K562 (cell line): Measurements from ENCODE around the gene SPTLC1. TPM values are rescaled to one million over a fixed set of nuclear protein-coding genes. Genes with fewer than 3 reads are reported as not detected.

ENCODE experiments used
- ATAC-seq: fragments of 200-7000 bp; cut with Tn5 transposase; 3 replicates; pipeline ENCODE4 v1.9.1; 2020; ENCODE audit warnings: moderate library complexity
- BruUV-seq: library from RNA; stranded (reverse); fragments of 400-500 nt; replicated peaks from 2 replicates; lab custom pipeline; 2021; lab: Mats Ljungman, UMichigan
- CTCF ChIA-PET: fragments of 300-600 bp; formaldehyde crosslinking; extraction: SDS; loops from one replicate; lab custom pipeline; 2021; ENCODE audit warnings: low intra/inter-chr PET ratio; lab: Yijun Ruan, JAX
- POLR2A ChIA-PET: fragments of 300-600, 350-650 bp; sonication (Branson Sonifier 250); formaldehyde crosslinking; extraction: SDS; loops from one replicate; lab custom pipeline; 2021; ENCODE audit warnings: antibody characterized with exemption, inconsistent platforms; lab: Yijun Ruan, JAX
- DNase-seq, 4 experiments: peaks; one replicate each; pipeline versions ENCODE4 v3.0.0 to v3.0.0-alpha.2; 2011 to 2018; ENCODE audit warnings: low spot score in 3 of 4, mixed read lengths in 3 of 4; ENCODE audit errors: extremely low read depth in 1 of 4
- FAIRE-seq: peaks from 2 replicates; lab custom pipeline; 2011; peaks lifted over from hg19 to GRCh38; lab: Jason Lieb, UNC
- H2AFZ ChIP-seq: 2 replicates; pipeline ENCODE4 v1.6.0; 2011; ENCODE audit warnings: low read depth, low read length, control low read depth, inconsistent platforms
- H3K27ac ChIP-seq: fragments of 200-600 bp; 3 replicates; pipeline ENCODE4 v1.8.0; 2011; ENCODE audit warnings: low read depth, mild to moderate bottlenecking, control low read depth, inconsistent platforms, low read length, moderate library complexity, mixed read lengths; ENCODE audit errors: extremely low read depth
- H3K27me3 ChIP-seq, 2 experiments: fragments of 300-600 bp in 1 of 2; 2 replicates in 1 of 2; 3 replicates in 1 of 2; pipeline versions ENCODE4 v1.6.0 to v1.8.0; 2011; ENCODE audit warnings: inconsistent platforms in 2 of 2, low read length in 2 of 2, mild to moderate bottlenecking in 1 of 2, mixed read lengths in 1 of 2, moderate library complexity in 1 of 2; ENCODE audit not compliant: control insufficient read depth in 2 of 2, insufficient read depth in 2 of 2
- H3K36me3 ChIP-seq: fragments of 300-600 bp; 3 replicates; pipeline ENCODE4 v1.8.0; 2011; ENCODE audit warnings: mild to moderate bottlenecking, low read length, inconsistent platforms; ENCODE audit not compliant: control insufficient read depth, insufficient read depth
- H3K4me1 ChIP-seq, 2 experiments: fragments of 200-600 bp in 1 of 2; replicated peaks in 1 of 2; 2 replicates in 1 of 2; 3 replicates in 1 of 2; pipeline versions ENCODE4 v1.5.1 to v1.8.0; 2011; ENCODE audit warnings: inconsistent platforms in 2 of 2, low read length in 2 of 2, mild to moderate bottlenecking in 1 of 2, mixed read lengths in 1 of 2, moderate library complexity in 1 of 2; ENCODE audit not compliant: control insufficient read depth in 2 of 2, insufficient read depth in 2 of 2
- H3K4me2 ChIP-seq: 2 replicates; pipeline ENCODE4 v1.6.1; 2011; ENCODE audit warnings: low read length, control low read depth, inconsistent platforms, mixed read lengths; ENCODE audit not compliant: insufficient read depth
- H3K4me3 ChIP-seq: fragments of 200-600 bp; sonication (generic), shearing (Covaris generic); 2 replicates; pipeline ENCODE4 v1.5.1; 2016; ENCODE audit warnings: control low read depth, inconsistent platforms
- H3K79me2 ChIP-seq: fragments of 200-600 bp; 3 replicates; pipeline ENCODE4 v1.8.0; 2011; ENCODE audit warnings: low read length, inconsistent platforms; ENCODE audit not compliant: control insufficient read depth, insufficient read depth
- H3K9ac ChIP-seq, 2 experiments: 2 replicates each; pipeline versions ENCODE4 v1.6.0 to v1.6.1; 2011; ENCODE audit warnings: low read depth in 2 of 2, low read length in 2 of 2, control low read depth in 1 of 2, inconsistent platforms in 1 of 2, mild to moderate bottlenecking in 1 of 2, mixed read lengths in 1 of 2; ENCODE audit not compliant: insufficient read depth in 1 of 2
- H3K9me1 ChIP-seq: one replicate; pipeline ENCODE4 v1.6.0; 2011; ENCODE audit warnings: inconsistent platforms, mild to moderate bottlenecking, low read length, moderate library complexity; ENCODE audit not compliant: control insufficient read depth, insufficient read depth
- H3K9me3 ChIP-seq: replicated peaks from 2 replicates; pipeline ENCODE4 v1.5.1; 2011; ENCODE audit warnings: low read depth, low read length, inconsistent platforms; ENCODE audit not compliant: control insufficient read depth, insufficient read depth
- H4K20me1 ChIP-seq: replicated peaks from 2 replicates; pipeline ENCODE4 v1.6.1; 2011; ENCODE audit warnings: low read length, inconsistent platforms, mixed read lengths; ENCODE audit not compliant: control insufficient read depth, insufficient read depth
- E2F3 ChIP-seq: fragments of 250-450 bp; sonication (Bioruptor Pico); IDR thresholded peaks from 2 replicates; pipeline ENCODE4 v1.4.0; 2020; ENCODE audit warnings: mild to moderate bottlenecking
- GTF3C2 ChIP-seq: IDR thresholded peaks from 3 replicates; pipeline ENCODE4 v1.6.1; 2011; ENCODE audit warnings: borderline replicate concordance, mild to moderate bottlenecking, moderate library complexity; ENCODE audit not compliant: insufficient read length; ENCODE audit errors: extremely low read depth
- IRF9 ChIP-seq: fragments of 450-650 bp; IDR thresholded peaks from 2 replicates; pipeline ENCODE4 v1.6.1; 2016; ENCODE audit warnings: missing biosample characterization, missing genetic modification characterization
- KLF1 ChIP-seq: fragments of 450-650 bp; IDR thresholded peaks from 2 replicates; pipeline ENCODE4 v1.6.1; 2016; ENCODE audit warnings: missing genetic modification characterization, missing compliant biosample characterization
- RBM34 ChIP-seq: fragments of 200-400 bp; formaldehyde crosslinking; IDR thresholded peaks from 2 replicates; pipeline ENCODE4 v1.6.1; 2018; ENCODE audit warnings: low read length, borderline replicate concordance; ENCODE audit not compliant: insufficient read depth
- RFX7 ChIP-seq: fragments of 250-450 bp; sonication (Bioruptor Pico); IDR thresholded peaks from 2 replicates; pipeline ENCODE4 v1.5.1; 2021; ENCODE audit warnings: mild to moderate bottlenecking
- ZBTB49 ChIP-seq: sonication (generic); formaldehyde crosslinking; IDR thresholded peaks from 2 replicates; pipeline ENCODE4 v1.8.0; 2022; ENCODE audit warnings: missing genetic modification reagents, mild to moderate bottlenecking, borderline replicate concordance
- WGBS: fragments of 100-300 bp; shearing (Covaris generic); methylation state at CpG from one replicate; pipeline ENCODE4 v1.1.6; 2016; ENCODE audit warnings: low coverage, mixed read lengths; ENCODE audit not compliant: insufficient coverage; ENCODE audit errors: missing lambda C conversion rate; 5-methylcytosine and 5-hydroxymethylcytosine counted together
- in situ Hi-C: fragments of 300-500 bp; cut with MboI; formaldehyde crosslinking; loops from 4 replicates; pipeline ENCODE4 v1.15.0; 2018; ENCODE audit warnings: inconsistent platforms, mixed read lengths
- intact Hi-C: fragments of 100-400 bp; cut with micrococcal nuclease; formaldehyde crosslinking; loops from 2 replicates; pipeline ENCODE4 v1.14.2; 2022
- polyA plus RNA-seq, 8 experiments: library from polyadenylated mRNA; depleted of rRNA in 4 of 8; stranded (reverse) in 5 of 8; unstranded in 3 of 8; fragments of >200 nt; fragmentation: Nextera tagmentation in 2 of 8; fragmentation: Illumina TruSeq in 1 of 8; extraction: Ambion mirVana in 2 of 8; extraction: Trizol in 1 of 8; gene quantifications; 2 replicates each; pipeline versions ENCODE4 v1.2.1 to v1.2.3, GENCODE V29; 2011 to 2014; ENCODE audit warnings: inconsistent platforms in 1 of 8, missing spikeins in 1 of 8
- total RNA-seq, 7 experiments: library from RNA; depleted of rRNA in 6 of 7; stranded (reverse); fragments of >200 nt in 6 of 7; fragmentation: Illumina TruSeq in 2 of 7; extraction: Trizol in 2 of 7; gene quantifications; 2 replicates each; pipeline versions ENCODE4 v1.2.1 to v1.2.3, GENCODE V29; 2011 to 2021; ENCODE audit warnings: low replicate concordance in 1 of 7

SPTLC1 gene
- total and polyA plus RNA-seq, 9 of the 15 experiments (the other 6 are each of a cell fraction or from before 2014, with no cell fraction given) = 58.8 to 125 (median 84.5) TPM

GRCh38 chr9:92108122-92108521 lies 7.1 kb downstream of the SPTLC1 start:
- no peak for ATAC-seq
- peaks cover 52% of the 10 kb centered on the region for H3K36me3 ChIP-seq
- no peak overlapping the region for H3K27ac ChIP-seq
- no peak for DNase-seq
- intact Hi-C loops (no loop called here), in situ Hi-C loops (no loop called here)
- no peaks in the 10 kb centered on the region for H3K9me3 ChIP-seq
- POLR2A ChIA-PET = no interaction called here
- no peak overlapping the region for H3K4me2 ChIP-seq
- 86% methylated on average over 3 of the region's 4 CpGs for WGBS
- no peak overlapping the region for H2AFZ ChIP-seq
- no peaks in the 10 kb centered on the region for H3K27me3 ChIP-seq
- peaks cover 30% of the 10 kb centered on the region for H3K79me2 ChIP-seq
- no peak overlapping the region for H3K9ac ChIP-seq
- FAIRE-seq = no peak
- no peaks in the 10 kb centered on the region for H4K20me1 ChIP-seq
- H3K4me3 ChIP-seq = no peak overlapping the region
- no peaks in the 10 kb centered on the region for H3K9me1 ChIP-seq
- no TSS peak for BruUV-seq
- no peaks in the 10 kb centered on the region for H3K4me1 ChIP-seq
- CTCF ChIA-PET = no interaction called here
- no peak for TF ChIP-seq RBM34
- TF ChIP-seq GTF3C2 = no peak
- TF ChIP-seq ZBTB49 (CRISPR knock-in tag) = no peak
- TF ChIP-seq E2F3 = no peak
- TF ChIP-seq KLF1 (tag) = no peak
- TF ChIP-seq IRF9 = no peak
- no peak for TF ChIP-seq RFX7 (CRISPR knock-in tag)
